ENCODE measurements around the gene BHLHE23.

Gene BHLHE23

DNA sequence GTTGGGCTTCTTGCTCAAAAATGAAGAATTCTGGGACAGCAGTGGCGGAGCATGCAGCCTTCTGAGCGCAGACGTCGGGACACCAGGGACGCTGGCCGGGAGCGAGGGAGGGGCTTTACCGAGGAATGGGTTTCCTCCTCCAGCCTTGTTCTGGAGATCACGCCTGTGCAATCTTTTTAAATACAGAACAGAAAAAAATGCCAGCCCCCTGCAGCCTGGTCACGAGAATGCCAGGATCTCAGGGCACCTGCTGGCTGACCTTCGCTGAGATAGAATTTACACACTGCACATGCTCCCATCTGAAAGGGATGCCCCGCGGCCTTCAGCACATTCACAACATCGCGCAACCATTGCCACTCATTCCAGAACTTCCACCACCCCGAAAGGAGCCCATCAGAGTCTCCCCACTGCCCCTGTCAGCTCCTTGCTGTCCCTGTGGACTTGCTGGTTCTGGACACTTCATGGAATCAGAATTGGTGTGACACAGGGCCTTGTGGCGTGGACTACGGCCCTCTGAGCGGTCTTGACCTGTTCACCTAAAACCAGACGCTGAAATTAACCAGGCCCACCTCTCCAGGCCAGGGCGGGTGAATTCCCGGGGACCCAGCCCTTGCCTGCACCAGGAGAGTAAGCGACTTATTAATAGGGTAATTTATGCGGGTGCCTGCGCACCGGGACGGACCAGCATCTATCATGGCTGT lies 20.6 kb upstream of the BHLHE23 start:
- POLR2A ChIA-PET (ENCODE audit: low non-redundant PET): no interaction called here
- H3K27ac ChIP-seq: no peak overlapping the region
- TF ChIP-seq, protein P1, sequence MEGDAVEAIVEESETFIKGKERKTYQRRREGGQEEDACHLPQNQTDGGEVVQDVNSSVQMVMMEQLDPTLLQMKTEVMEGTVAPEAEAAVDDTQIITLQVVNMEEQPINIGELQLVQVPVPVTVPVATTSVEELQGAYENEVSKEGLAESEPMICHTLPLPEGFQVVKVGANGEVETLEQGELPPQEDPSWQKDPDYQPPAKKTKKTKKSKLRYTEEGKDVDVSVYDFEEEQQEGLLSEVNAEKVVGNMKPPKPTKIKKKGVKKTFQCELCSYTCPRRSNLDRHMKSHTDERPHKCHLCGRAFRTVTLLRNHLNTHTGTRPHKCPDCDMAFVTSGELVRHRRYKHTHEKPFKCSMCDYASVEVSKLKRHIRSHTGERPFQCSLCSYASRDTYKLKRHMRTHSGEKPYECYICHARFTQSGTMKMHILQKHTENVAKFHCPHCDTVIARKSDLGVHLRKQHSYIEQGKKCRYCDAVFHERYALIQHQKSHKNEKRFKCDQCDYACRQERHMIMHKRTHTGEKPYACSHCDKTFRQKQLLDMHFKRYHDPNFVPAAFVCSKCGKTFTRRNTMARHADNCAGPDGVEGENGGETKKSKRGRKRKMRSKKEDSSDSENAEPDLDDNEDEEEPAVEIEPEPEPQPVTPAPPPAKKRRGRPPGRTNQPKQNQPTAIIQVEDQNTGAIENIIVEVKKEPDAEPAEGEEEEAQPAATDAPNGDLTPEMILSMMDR (conservative IDR thresholded peaks at IDR 0.05; ENCODE audit: low read depth): no peak
- CTCF ChIA-PET: interaction anchor here (0.6 to 1.0 kb wide), 3 partner anchors 8 to 57 kb away, joined by 3 read pairs; no protein-coding TSS in a partner anchor
- no peak for DNase-seq (ENCODE audit: low spot score)

DNA sequence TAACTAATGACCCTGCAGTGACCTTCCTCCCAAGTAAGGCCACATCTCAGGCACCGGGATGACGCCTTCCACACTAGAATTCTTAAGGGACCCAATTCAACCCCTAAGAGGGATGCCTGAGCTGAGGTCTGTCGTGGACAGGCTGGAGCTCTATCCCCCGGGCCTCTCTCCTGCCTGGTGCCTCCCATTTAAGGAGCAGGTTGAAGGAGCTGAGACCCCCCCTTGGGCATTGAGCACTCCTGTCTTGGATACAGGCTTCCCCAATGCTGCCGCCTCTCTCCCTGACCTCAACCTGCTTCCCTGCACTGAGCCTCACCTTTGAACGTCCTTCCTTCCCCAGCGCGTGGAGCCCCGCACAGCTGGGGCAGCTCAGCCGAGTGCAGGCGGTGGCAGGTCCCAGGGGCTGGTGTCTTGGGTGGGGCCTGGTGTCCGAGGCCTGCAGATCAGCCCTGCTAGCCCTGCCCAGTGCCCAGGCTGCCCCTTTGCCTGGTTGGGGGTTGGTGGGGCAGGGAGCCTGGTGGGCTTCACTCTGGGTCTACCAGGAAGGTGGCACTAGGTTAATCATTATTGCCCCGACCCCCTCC lies 19.9 kb upstream of the BHLHE23 start:
- POLR2A ChIA-PET (ENCODE audit: low non-redundant PET): no interaction called here
- TF ChIP-seq, protein P1 (conservative IDR thresholded peaks at IDR 0.05; ENCODE audit: low read depth): no peak
- no peak overlapping the region for H3K27ac ChIP-seq
- no peak for DNase-seq (ENCODE audit: low spot score)
- CTCF ChIA-PET: interaction anchor here (1.0 kb wide), 1 partner anchor 57 kb away, joined by 3 read pairs; no protein-coding TSS in a partner anchor

DNA sequence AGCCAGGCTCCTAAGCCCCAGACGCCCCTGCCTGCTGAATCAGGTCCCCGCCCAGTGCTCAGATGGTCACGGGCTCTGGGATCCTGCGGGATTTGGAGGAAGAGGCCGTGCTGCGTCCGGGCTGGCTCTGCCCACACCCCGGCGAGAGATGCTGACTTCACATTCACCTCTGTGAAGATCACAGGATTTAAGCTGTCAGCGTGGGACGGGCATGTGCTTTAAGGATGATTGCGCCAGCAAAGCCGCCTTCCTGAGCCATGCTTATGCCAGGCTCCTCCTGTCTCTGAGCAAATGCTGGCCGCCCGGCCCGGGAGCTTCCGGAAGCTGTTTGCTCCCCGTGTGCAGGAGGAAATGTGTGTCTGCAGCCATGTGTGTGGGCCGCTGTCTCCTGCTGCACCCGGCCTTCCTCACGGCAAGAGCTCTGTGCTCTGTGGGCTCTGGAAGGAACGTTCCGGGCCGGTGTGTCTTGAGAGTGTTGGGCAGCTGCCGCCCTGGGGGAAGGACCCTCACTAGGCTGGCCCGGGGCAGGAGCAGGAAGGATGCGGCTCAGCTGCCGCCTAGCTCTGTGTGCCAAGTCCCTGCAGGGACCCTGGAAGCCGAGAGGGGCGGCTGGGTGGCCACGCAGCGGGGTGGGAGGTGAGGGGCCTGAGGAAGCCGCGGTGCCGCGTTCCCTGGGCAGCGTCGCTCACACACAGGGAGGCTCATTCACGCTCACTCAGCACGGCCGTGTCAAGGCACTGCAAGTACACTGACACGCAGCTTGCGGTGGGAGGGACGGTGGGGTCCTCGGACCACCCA lies 19.0 kb upstream of the BHLHE23 start:
- TF ChIP-seq, protein P1 (conservative IDR thresholded peaks at IDR 0.05; ENCODE audit: low read depth): no peak
- CTCF ChIA-PET: interaction anchor here (0.5 to 2.3 kb wide), 4 partner anchors 17 to 87 kb away, joined by 3 to 14 read pairs (median 4); no protein-coding TSS in a partner anchor
- DNase-seq (ENCODE audit: low spot score): peak; percentile 69
- POLR2A ChIA-PET (ENCODE audit: low non-redundant PET): interaction anchor here (0.8 kb wide), 1 partner anchor 10 kb away, joined by 3 read pairs; no protein-coding TSS in a partner anchor
- H3K27ac ChIP-seq: peak overlapping the region; percentile 27

DNA sequence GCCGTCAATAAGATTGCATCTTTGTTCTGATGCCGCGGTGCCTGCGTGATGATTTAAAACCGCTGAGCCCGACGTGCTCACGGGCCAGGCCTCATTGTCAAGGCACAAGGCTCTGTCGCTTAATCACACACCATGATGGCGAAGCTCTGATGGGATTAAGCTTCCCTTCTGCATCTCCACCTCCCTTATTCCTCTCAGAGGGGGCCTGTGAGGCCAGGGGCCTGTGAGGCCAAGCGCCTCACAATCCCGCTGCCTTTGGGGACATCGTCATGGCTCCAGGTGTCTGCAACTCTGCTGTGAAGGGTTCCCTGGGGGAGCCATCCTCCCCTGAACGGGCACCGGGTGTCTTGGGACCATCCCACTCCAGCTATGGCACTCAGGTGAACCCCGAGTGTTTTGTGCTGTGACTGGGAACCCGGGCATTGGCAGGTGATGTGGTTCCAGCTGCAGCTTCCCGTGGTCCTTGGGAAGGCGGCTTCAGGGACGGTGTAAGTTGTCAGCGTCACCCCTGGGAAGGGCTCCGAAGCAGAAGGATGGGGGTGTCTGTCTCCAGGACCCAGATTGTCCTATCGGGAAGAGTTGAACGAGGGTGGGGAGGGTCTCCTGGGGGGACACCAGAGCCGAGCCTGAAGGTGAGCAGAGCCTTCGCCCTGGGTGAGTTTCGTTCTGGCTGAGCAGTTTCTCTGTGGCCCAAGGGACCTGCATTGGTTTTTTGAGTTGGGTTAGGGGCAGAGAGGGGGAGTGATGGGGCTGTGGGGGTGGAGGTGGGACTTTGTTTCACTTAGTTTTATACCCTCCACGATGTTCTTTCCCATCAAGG lies 18.0 kb upstream of the BHLHE23 start:
- CTCF ChIA-PET: interaction anchor here (0.9 to 2.3 kb wide), 2 partner anchors 16 to 40 kb away, joined by 3 to 14 read pairs; no protein-coding TSS in a partner anchor
- TF ChIP-seq, protein P1 (conservative IDR thresholded peaks at IDR 0.05; ENCODE audit: low read depth): no peak
- no peak overlapping the region for H3K27ac ChIP-seq
- no peak for DNase-seq (ENCODE audit: low spot score)
- POLR2A ChIA-PET (ENCODE audit: low non-redundant PET): interaction anchor here (0.6 to 0.8 kb wide), 2 partner anchors 11 to 13 kb away, joined by 3 read pairs; no protein-coding TSS in a partner anchor

DNA sequence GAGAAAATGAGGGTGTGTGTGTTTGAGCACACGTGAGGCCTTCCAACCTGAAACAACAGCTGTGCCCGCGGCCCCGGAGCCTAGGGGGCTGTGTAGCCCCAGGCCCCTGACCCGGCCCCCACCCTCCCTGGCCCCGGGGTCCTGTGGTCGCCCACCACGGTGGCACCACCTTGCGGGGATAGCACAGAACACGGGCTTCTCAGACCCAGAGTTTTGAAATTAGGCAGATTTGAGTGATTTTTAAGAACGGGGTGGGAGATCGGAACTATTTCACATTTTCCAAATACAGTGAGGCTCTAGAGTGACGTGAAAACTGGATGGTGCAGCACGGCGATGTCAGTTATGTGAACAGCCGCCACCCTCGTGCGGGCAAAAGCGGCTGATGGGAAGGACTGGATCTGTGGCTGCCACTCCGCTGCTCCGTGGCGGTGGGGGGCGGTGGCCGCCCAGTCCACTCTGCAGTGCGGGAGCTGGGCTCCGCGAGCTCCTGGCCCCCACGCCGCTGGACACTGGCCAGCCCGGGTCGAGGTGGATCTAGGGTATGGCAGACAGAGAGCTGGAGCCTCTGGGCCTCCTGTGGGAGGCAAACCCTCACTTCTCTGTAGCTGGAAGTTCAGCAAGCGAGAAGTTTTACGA lies 17.3 kb upstream of the BHLHE23 start:
- TF ChIP-seq, protein P1 (conservative IDR thresholded peaks at IDR 0.05; ENCODE audit: low read depth): no peak
- ChIA-PET CTCF (interaction anchor here (2.3 kb wide), 1 partner anchor 15 kb away, joined by 14 read pairs; no protein-coding TSS in a partner anchor), POLR2A (ENCODE audit: low non-redundant PET) (interaction anchor here (0.6 kb wide), 1 partner anchor 12 kb away, joined by 3 read pairs; no protein-coding TSS in a partner anchor)
- no peak for DNase-seq (ENCODE audit: low spot score)
- H3K27ac ChIP-seq: no peak overlapping the region

Measured in RWPE1 (cell line).